Right lobe of liver (tissue), 6 donors: Measurements from ENCODE around the gene ECI1. TPM values are rescaled to one million over a fixed set of nuclear protein-coding genes. Genes with fewer than 3 reads are reported as not detected.
A peak's percentile ranks its signal among the peaks of the same experiment; 100 is the strongest.

Source experiments
- ATAC-seq, 4 donors: fragments of 200-7000 bp; cut with Tn5 transposase; one replicate each; pipeline ENCODE4 v1.9.1; 2020; ENCODE audit warnings: mild to moderate bottlenecking in 4 of 4, moderate library complexity in 4 of 4
- DNase-seq, 3 donors: peaks; one replicate each; pipeline ENCODE4 v3.0.0-alpha.2; 2020
- H3K27ac ChIP-seq, 3 donors: fragments of 200-600 bp; one replicate each; pipeline ENCODE4 v1.8.0; 2022
- H3K27me3 ChIP-seq, 2 donors: fragments of 200-600 bp; one replicate each; pipeline ENCODE4 v1.8.0; 2022
- H3K36me3 ChIP-seq, 4 donors: fragments of 200-600 bp; sonication (generic) in 1 of 4; one replicate each; pipeline versions ENCODE4 v1.5.1 to v1.8.0; 2017 to 2022; ENCODE audit warnings: control low read depth in 1 of 4
- H3K4me1 ChIP-seq, 4 donors: fragments of 200-600 bp; sonication (generic) in 1 of 4; one replicate each; pipeline versions ENCODE4 v1.5.1 to v1.8.0; 2017 to 2022; ENCODE audit warnings: control low read depth in 1 of 4
- H3K4me3 ChIP-seq, 3 donors: fragments of 200-600 bp; one replicate each; pipeline ENCODE4 v1.8.0; 2022
- H3K9me3 ChIP-seq, 4 donors: fragments of 200-600 bp; sonication (generic) in 1 of 4; one replicate each; pipeline versions ENCODE4 v1.5.1 to v1.8.0; 2017 to 2022; ENCODE audit warnings: control low read depth in 1 of 4
- POLR2A ChIP-seq: fragments of 450-650 bp; IDR thresholded peaks from one replicate; pipeline ENCODE4 v1.6.1; 2017; ENCODE audit warnings: antibody characterized with exemption, mild to moderate bottlenecking
- WGBS: methylation state at CpG from one replicate; pipeline ENCODE4 v1.1.6; 2018; ENCODE audit warnings: low coverage, low lambda C conversion rate; ENCODE audit not compliant: insufficient coverage; ENCODE audit errors: missing lambda C conversion rate; 5-methylcytosine and 5-hydroxymethylcytosine counted together
- intact Hi-C, 2 donors: fragments of 100-400 bp; cut with DNase I; formaldehyde crosslinking; loops; one replicate each; pipeline versions ENCODE4 v1.11.2 to v1.14.1; 2022
- total RNA-seq, 6 experiments: library from RNA; depleted of rRNA in 2 of 6; stranded (reverse); fragments of >200 nt in 2 of 6; fragmentation: NEBNext Ultra II Directional in 3 of 6; extraction: Animal tissue kit (Norgen Biotek cat#: 25700) in 3 of 6; gene quantifications; one replicate each; pipeline versions ENCODE4 v1.1.0 to v1.2.4, GENCODE V29; 2016 to 2023
- TF ChIP-seq, protein P1 (sequence below), 4 donors: fragments of 200-600 bp in 3 of 4; fragments of 450-650 bp in 1 of 4; IDR thresholded peaks; one replicate each; pipeline versions ENCODE4 v1.5.1 to v1.8.0; 2016 to 2022; ENCODE audit warnings: antibody characterized with exemption in 4 of 4, mild to moderate bottlenecking in 2 of 4
- donor health status: DM: no; HTN: yes; CAD: no.
- donor health status: DM: no; HTN: no; CAD: no.
- donor health status: DM: no; HTN: no; CAD: no.
- donor health status: DM: no; HTN: yes; CAD: no.
- donor health status: DM: no; HTN: yes; CAD: no.

ECI1 gene
- total RNA-seq, 6 experiments from 2014 or later: 68.1 to 150 (median 85.5) TPM

- H3K27ac ChIP-seq: no peak overlapping the region
- WGBS: 90% methylated on average over 2 of the region's 25 CpGs
- H3K4me1 ChIP-seq: no peaks in the 10 kb centered on the region
- no peaks in the 10 kb centered on the region for H3K27me3 ChIP-seq
- no peak for DNase-seq
- no peak for TF ChIP-seq POLR2A
- ATAC-seq: peak in 1 of 4 donors; percentile 8
- intact Hi-C loops: no loop called here
- no peak overlapping the region for H3K4me3 ChIP-seq
- no peaks in the 10 kb centered on the region for H3K36me3 ChIP-seq
- no peaks in the 10 kb centered on the region for H3K9me3 ChIP-seq
These were observed 26.3 kb upstream of the ECI1 start for GRCh38 chr16:2277466-2278271.

- no peaks in the 10 kb centered on the region for H3K27me3 ChIP-seq
- DNase-seq: no peak
- H3K27ac ChIP-seq: no peak overlapping the region
- no peak overlapping the region for H3K4me3 ChIP-seq
- no peaks in the 10 kb centered on the region for H3K4me1 ChIP-seq
- H3K9me3 ChIP-seq: no peaks in the 10 kb centered on the region
- no peaks in the 10 kb centered on the region for H3K36me3 ChIP-seq
- 81% methylated on average over 10 of the region's 26 CpGs for WGBS
- intact Hi-C loops: no loop called here
- ATAC-seq: no peak
- TF ChIP-seq, protein P1, sequence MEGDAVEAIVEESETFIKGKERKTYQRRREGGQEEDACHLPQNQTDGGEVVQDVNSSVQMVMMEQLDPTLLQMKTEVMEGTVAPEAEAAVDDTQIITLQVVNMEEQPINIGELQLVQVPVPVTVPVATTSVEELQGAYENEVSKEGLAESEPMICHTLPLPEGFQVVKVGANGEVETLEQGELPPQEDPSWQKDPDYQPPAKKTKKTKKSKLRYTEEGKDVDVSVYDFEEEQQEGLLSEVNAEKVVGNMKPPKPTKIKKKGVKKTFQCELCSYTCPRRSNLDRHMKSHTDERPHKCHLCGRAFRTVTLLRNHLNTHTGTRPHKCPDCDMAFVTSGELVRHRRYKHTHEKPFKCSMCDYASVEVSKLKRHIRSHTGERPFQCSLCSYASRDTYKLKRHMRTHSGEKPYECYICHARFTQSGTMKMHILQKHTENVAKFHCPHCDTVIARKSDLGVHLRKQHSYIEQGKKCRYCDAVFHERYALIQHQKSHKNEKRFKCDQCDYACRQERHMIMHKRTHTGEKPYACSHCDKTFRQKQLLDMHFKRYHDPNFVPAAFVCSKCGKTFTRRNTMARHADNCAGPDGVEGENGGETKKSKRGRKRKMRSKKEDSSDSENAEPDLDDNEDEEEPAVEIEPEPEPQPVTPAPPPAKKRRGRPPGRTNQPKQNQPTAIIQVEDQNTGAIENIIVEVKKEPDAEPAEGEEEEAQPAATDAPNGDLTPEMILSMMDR (IDR thresholded peaks at IDR 0.05): no peak
- no peak for TF ChIP-seq POLR2A
These were observed 25.2 kb upstream of the ECI1 start for GRCh38 chr16:2276368-2277195.

GRCh38 chr16:2275476-2276367, 24.3 kb upstream of the ECI1 start:
- Histone ChIP-seq H3K4me1 (no peaks in the 10 kb centered on the region), H3K27me3 (no peaks in the 10 kb centered on the region), H3K4me3 (no peak overlapping the region), H3K36me3 (no peaks in the 10 kb centered on the region), H3K27ac (no peak overlapping the region), H3K9me3 (no peaks in the 10 kb centered on the region)
- no peak for TF ChIP-seq POLR2A
- ATAC-seq (no peak), DNase-seq (no peak)
- intact Hi-C loops: no loop called here
- WGBS: 50% methylated on average over 11 of the region's 30 CpGs

DNA sequence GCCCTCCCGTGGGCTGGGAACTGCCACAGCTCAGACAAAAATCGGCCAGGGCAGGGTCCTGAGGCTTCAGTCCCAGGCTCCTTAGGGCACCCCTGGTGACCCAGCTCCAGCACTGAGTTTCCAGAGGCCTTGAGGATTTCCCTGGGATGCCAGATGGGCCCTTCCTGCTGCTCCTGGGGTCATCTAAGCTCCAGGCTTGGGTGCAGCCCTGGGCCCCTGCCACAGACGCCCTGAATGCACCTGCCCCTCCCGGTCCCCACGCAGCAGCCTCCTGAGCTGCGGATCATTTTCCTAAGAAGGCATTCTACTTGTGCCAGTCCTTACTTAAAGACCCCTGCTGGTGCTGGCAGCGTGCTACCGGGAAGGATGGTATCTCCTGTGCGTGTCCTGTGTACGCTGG, 22.5 kb upstream of the ECI1 start:
- Histone ChIP-seq H3K4me1 (peaks cover 0 to 7% (median 0%) of the 10 kb centered on the region in 4 donors), H3K4me3 (no peak overlapping the region), H3K9me3 (no peaks in the 10 kb centered on the region), H3K27me3 (no peaks in the 10 kb centered on the region), H3K27ac (no peak overlapping the region), H3K36me3 (no peaks in the 10 kb centered on the region)
- no peak for DNase-seq
- TF ChIP-seq, protein P1 (IDR thresholded peaks at IDR 0.05): no peak
- no peak for TF ChIP-seq POLR2A
- intact Hi-C loops: no loop called here
- 80% methylated on average over 1 of the region's 10 CpGs for WGBS
- ATAC-seq: no peak

- TF ChIP-seq, protein P1 (IDR thresholded peaks at IDR 0.05): no peak
- no peak for TF ChIP-seq POLR2A
- Histone ChIP-seq H3K4me1 (peaks cover 0 to 9% (median 0%) of the 10 kb centered on the region in 4 donors), H3K27ac (no peak overlapping the region), H3K4me3 (no peak overlapping the region), H3K36me3 (no peaks in the 10 kb centered on the region), H3K27me3 (no peaks in the 10 kb centered on the region), H3K9me3 (no peaks in the 10 kb centered on the region)
- WGBS: no CpG with 5 or more reads among the region's 16 CpGs
- intact Hi-C loops: no loop called here
- DNase-seq (no peak), ATAC-seq (no peak)
These were observed 22.1 kb upstream of the ECI1 start for GRCh38 chr16:2273484-2273883.
